SK-N-SH treated with all-trans-retinoic acid at 6 μM for 48 hours (cell line): ENCODE results near the gene CTIF.

Source experiments
- ATAC-seq: fragments of 200-7000 bp; cut with Tn5 transposase; 3 replicates; pipeline ENCODE4 v1.9.1; 2020; ENCODE audit warnings: mild to moderate bottlenecking, moderate library complexity
- BACH2 ChIP-seq: fragments of 250-450 bp; sonication (Bioruptor Pico); IDR thresholded peaks from 2 replicates; pipeline ENCODE4 v1.9.0; 2021; ENCODE audit warnings: mild to moderate bottlenecking, borderline replicate concordance
- CREB5 ChIP-seq: fragments of 250-450 bp; sonication (Bioruptor Pico); IDR thresholded peaks from 2 replicates; pipeline ENCODE4 v1.5.1; 2020; ENCODE audit warnings: low read depth, mild to moderate bottlenecking, moderate library complexity
- CSDC2 ChIP-seq: fragments of 250-450 bp; sonication (Bioruptor Pico); IDR thresholded peaks from 2 replicates; pipeline ENCODE4 v1.5.0; 2020; ENCODE audit warnings: mild to moderate bottlenecking, moderate library complexity
- ISL1 ChIP-seq: fragments of 250-450 bp; sonication (Bioruptor Pico); IDR thresholded peaks from 2 replicates; pipeline ENCODE4 v2.1.2; 2022; ENCODE audit warnings: mild to moderate bottlenecking, moderate library complexity
- OSR1 ChIP-seq: fragments of 250-450 bp; sonication (Bioruptor Pico); IDR thresholded peaks from 2 replicates; pipeline ENCODE4 v1.8.0; 2022; ENCODE audit warnings: moderate library complexity, mild to moderate bottlenecking, inconsistent platforms
- PPARA ChIP-seq: fragments of 250-450 bp; sonication (Bioruptor Pico); IDR thresholded peaks from 2 replicates; pipeline ENCODE4 v1.5.0; 2020; ENCODE audit warnings: mild to moderate bottlenecking, borderline replicate concordance
- SNAI2 ChIP-seq: fragments of 250-450 bp; sonication (Bioruptor Pico); IDR thresholded peaks from 2 replicates; pipeline ENCODE4 v1.5.0; 2020; ENCODE audit warnings: mild to moderate bottlenecking, moderate library complexity
- TCF4 ChIP-seq: fragments of 250-450 bp; sonication (Bioruptor Pico); IDR thresholded peaks from 2 replicates; pipeline ENCODE4 v1.8.0; 2021; ENCODE audit warnings: mild to moderate bottlenecking, moderate library complexity, borderline replicate concordance
- TOX ChIP-seq: fragments of 250-450 bp; sonication (Bioruptor Pico); IDR thresholded peaks from 2 replicates; pipeline ENCODE4 v1.8.0; 2021; ENCODE audit warnings: mild to moderate bottlenecking, moderate library complexity, borderline replicate concordance
- ZC3H10 ChIP-seq: fragments of 250-450 bp; sonication (Bioruptor Pico); IDR thresholded peaks from 2 replicates; pipeline ENCODE4 v1.5.1; 2021; ENCODE audit warnings: mild to moderate bottlenecking, moderate library complexity
- ZFP3 ChIP-seq: fragments of 250-450 bp; sonication (Bioruptor Pico); IDR thresholded peaks from 2 replicates; pipeline ENCODE4 v1.5.0; 2020; ENCODE audit warnings: mild to moderate bottlenecking, moderate library complexity
- ZNF565 ChIP-seq: fragments of 450-650 bp; formaldehyde crosslinking; conservative IDR thresholded peaks from 2 replicates; pipeline ENCODE4 v1.5.0; 2020; ENCODE audit warnings: low read depth, mild to moderate bottlenecking, moderate library complexity
- ZNF70 ChIP-seq: fragments of 450-650 bp; formaldehyde crosslinking; IDR thresholded peaks from 2 replicates; pipeline ENCODE4 v1.5.0; 2020; ENCODE audit warnings: mild to moderate bottlenecking, moderate library complexity
- ZNF8 ChIP-seq: fragments of 450-650 bp; formaldehyde crosslinking; IDR thresholded peaks from 2 replicates; pipeline ENCODE4 v1.5.0; 2020; ENCODE audit warnings: mild to moderate bottlenecking, moderate library complexity
- TF ChIP-seq, protein P1 (sequence below): fragments of 250-450 bp; sonication (Bioruptor Pico); IDR thresholded peaks from 2 replicates; pipeline ENCODE4 v1.8.0; 2020; ENCODE audit warnings: mild to moderate bottlenecking, moderate library complexity, borderline replicate concordance
- TF ChIP-seq, protein P2 (sequence below): fragments of 250-450 bp; sonication (Bioruptor Pico); IDR thresholded peaks from 2 replicates; pipeline ENCODE4 v1.5.0; 2020; ENCODE audit warnings: mild to moderate bottlenecking, moderate library complexity
- TF ChIP-seq, protein P3 (sequence below): fragments of 250-450 bp; sonication (Bioruptor Pico); IDR thresholded peaks from 2 replicates; pipeline ENCODE4 v1.8.0; 2021; ENCODE audit warnings: low read depth, mild to moderate bottlenecking, moderate library complexity, borderline replicate concordance

CTIF gene

DNA sequence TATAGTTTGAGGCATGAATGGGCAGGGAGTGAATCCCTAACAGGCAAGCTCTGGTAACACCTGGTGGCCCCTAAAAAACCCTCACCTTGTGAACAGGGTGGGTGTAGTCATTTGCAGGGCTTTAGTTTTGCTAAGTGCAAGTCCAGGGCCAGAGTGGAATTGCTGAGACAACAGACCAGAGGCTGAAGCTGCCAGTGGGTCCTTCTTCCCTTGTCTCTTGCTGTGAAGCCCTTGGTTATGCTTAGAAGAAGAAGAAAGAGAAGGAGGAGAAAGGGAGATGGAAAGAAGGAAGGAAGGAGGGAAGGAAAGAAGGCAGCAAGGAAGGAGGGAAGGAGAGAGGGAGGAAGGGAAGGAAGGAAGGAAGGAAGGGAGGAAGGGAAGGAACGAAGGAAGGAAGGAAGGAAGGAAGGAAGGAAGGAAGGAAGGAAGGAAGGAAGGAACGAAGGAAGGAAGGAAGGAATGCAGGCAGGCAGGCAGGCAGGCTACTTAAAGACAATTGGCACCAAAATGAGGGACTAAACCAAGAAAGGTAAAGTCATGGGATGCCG is 366.1 kb downstream of the CTIF start:
- TF ChIP-seq ZNF8 (CRISPR knock-in tag) = no peak
- no peak for TF ChIP-seq ZNF70 (CRISPR knock-in tag)
- TF ChIP-seq ISL1 (CRISPR knock-in tag) = no peak
- no peak for TF ChIP-seq BACH2
- TF ChIP-seq OSR1 (CRISPR knock-in tag) = no peak
- TF ChIP-seq, protein P1, sequence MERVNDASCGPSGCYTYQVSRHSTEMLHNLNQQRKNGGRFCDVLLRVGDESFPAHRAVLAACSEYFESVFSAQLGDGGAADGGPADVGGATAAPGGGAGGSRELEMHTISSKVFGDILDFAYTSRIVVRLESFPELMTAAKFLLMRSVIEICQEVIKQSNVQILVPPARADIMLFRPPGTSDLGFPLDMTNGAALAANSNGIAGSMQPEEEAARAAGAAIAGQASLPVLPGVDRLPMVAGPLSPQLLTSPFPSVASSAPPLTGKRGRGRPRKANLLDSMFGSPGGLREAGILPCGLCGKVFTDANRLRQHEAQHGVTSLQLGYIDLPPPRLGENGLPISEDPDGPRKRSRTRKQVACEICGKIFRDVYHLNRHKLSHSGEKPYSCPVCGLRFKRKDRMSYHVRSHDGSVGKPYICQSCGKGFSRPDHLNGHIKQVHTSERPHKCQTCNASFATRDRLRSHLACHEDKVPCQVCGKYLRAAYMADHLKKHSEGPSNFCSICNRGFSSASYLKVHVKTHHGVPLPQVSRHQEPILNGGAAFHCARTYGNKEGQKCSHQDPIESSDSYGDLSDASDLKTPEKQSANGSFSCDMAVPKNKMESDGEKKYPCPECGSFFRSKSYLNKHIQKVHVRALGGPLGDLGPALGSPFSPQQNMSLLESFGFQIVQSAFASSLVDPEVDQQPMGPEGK = no peak
- TF ChIP-seq ZFP3 (CRISPR knock-in tag) = no peak
- no peak for TF ChIP-seq ZNF565 (CRISPR knock-in tag)
- TF ChIP-seq, protein P2, sequence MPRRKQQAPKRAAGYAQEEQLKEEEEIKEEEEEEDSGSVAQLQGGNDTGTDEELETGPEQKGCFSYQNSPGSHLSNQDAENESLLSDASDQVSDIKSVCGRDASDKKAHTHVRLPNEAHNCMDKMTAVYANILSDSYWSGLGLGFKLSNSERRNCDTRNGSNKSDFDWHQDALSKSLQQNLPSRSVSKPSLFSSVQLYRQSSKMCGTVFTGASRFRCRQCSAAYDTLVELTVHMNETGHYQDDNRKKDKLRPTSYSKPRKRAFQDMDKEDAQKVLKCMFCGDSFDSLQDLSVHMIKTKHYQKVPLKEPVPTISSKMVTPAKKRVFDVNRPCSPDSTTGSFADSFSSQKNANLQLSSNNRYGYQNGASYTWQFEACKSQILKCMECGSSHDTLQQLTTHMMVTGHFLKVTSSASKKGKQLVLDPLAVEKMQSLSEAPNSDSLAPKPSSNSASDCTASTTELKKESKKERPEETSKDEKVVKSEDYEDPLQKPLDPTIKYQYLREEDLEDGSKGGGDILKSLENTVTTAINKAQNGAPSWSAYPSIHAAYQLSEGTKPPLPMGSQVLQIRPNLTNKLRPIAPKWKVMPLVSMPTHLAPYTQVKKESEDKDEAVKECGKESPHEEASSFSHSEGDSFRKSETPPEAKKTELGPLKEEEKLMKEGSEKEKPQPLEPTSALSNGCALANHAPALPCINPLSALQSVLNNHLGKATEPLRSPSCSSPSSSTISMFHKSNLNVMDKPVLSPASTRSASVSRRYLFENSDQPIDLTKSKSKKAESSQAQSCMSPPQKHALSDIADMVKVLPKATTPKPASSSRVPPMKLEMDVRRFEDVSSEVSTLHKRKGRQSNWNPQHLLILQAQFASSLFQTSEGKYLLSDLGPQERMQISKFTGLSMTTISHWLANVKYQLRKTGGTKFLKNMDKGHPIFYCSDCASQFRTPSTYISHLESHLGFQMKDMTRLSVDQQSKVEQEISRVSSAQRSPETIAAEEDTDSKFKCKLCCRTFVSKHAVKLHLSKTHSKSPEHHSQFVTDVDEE (CRISPR knock-in tag) = no peak
- TF ChIP-seq, protein P3, sequence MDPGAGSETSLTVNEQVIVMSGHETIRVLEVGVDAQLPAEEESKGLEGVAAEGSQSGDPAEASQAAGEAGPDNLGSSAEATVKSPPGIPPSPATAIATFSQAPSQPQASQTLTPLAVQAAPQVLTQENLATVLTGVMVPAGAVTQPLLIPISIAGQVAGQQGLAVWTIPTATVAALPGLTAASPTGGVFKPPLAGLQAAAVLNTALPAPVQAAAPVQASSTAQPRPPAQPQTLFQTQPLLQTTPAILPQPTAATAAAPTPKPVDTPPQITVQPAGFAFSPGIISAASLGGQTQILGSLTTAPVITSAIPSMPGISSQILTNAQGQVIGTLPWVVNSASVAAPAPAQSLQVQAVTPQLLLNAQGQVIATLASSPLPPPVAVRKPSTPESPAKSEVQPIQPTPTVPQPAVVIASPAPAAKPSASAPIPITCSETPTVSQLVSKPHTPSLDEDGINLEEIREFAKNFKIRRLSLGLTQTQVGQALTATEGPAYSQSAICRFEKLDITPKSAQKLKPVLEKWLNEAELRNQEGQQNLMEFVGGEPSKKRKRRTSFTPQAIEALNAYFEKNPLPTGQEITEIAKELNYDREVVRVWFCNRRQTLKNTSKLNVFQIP (CRISPR knock-in tag) = no peak
- TF ChIP-seq TOX (CRISPR knock-in tag) = no peak
- TF ChIP-seq CREB5 (CRISPR knock-in tag) = no peak
- ATAC-seq = no peak

DNA sequence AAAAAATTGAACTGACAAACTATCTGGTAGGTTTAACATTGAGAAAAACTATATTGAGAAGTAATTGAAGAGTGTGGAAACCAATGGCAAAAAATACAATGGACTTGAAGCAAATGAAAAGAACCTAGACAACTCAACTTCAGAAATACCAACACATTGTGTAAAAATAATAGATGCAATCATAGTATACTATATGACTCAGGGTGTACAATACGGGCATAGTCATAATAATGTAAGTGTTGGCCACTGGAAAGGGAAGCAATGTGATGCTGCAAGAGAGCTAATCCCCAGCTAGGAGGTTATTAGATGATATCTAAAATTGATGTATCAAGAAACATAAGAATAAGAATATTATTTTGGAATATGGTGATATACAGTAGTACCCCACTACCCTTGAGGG is 366.7 kb downstream of the CTIF start:
- TF ChIP-seq, protein P2 (CRISPR knock-in tag) = no peak
- TF ChIP-seq ZFP3 (CRISPR knock-in tag) (no peak), OSR1 (CRISPR knock-in tag) (no peak), CSDC2 (CRISPR knock-in tag) (no peak), ZC3H10 (CRISPR knock-in tag) (no peak), TCF4 (CRISPR knock-in tag) (no peak), PPARA (CRISPR knock-in tag) (no peak), SNAI2 (no peak), BACH2 (no peak), TOX (CRISPR knock-in tag) (no peak), ZNF70 (CRISPR knock-in tag) (no peak)
- TF ChIP-seq, protein P3 (CRISPR knock-in tag) = no peak
- ATAC-seq = no peak
